CD4-positive, alpha-beta T cell treated with Interferon gamma for 1 hour (primary cell): ENCODE results near the gene TEAD2.
"Not testable (repeated sequence)": the region's sequence is repeated elsewhere in the genome, so short reads cannot be mapped to it uniquely, and the experiment has no call there.

ENCODE experiments used
- DNase-seq: peaks from one replicate; pipeline ENCODE4 v3.0.0-alpha.2; 2020

The TEAD2 gene

DNA sequence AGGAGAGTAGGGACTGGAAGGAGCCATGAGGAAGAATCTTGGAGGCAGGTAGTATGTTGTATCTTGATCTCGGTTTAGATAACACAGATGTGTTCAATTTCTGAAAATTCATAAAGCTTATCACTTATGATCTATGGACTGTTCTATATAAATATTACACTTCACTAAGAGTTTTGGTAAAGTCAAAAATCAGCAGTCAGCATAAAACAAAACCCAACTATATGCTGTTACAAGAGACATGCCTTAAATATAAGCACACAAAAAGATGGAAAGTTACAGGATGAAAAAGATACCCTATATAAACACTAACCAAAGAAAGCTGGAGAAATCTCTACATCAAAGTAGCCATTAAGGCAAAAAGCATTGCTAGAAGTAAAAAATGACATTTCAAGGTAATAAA, 21.4 kb upstream of the TEAD2 start:
- DNase-seq = no peak

DNA sequence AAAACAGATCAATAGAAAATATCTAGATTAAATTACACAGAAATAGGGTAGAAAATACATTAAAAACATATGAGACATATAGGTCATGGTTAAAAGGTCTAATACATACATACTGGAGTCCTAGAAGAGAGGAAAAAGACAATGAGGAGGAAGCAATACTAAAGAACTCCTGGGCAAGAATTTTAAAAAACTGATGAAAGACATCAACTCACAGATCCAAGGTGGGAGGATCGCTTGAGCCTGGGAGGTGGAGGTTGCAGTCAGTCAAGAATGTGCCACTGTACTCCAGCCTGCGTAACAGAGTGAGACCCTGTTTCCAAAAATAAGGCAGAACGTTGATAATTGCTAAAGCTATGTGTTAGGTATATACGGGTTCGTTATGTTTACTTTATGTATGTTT, 20.4 kb upstream of the TEAD2 start:
- DNase-seq = no peak

DNA sequence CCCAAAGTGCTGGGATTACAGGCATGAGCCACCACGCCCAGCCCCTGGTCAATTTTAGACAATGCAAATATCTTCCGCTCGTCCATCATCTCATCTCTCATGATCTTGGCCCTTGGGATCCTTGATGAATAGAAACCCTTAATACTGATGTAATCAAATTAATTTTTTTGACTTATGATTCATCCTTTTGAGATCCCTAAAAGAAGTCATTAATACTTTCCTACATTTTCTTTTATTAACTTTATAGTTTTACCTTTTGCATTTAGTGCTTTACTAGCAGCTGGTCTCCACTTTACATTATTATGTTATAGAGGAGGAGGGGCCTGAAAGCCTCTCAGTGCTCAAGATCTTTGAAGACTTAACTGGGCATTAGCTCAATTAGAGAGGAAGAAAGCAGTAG, 18.2 kb upstream of the TEAD2 start:
- DNase-seq = no peak

GRCh38 chr19:49378512-49378911, 16.3 kb upstream of the TEAD2 start:
- DNase-seq = no peak

DNA sequence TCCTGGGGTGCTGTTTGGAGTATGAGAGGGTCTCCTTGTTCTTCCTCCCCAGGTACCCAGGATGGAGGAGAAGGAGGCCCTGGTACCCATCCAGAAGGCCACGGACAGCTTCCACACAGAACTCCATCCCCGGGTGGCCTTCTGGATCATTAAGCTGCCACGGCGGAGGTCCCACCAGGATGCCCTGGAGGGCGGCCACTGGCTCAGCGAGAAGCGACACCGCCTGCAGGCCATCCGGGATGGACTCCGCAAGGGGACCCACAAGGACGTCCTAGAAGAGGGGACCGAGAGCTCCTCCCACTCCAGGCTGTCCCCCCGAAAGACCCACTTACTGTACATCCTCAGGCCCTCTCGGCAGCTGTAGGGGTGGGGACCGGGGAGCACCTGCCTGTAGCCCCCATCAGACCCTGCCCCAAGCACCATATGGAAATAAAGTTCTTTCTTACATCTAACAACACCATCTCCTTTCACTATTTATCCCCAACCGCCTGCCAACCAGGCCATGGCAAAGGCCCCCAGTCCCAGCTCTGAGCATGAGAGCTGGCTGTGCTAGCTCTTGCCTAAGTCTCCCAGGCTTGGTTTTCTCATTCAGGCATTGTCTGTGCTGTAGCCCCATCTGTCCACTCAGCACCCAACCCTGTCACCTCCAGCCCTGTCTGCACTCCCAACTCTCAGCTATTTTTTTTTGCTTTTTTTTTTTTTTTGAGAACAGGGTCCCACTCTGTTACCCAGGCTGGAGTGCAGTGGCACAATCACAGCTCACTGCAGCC, 12.6 kb upstream of the TEAD2 start:
- DNase-seq = no peak

- not testable (repeated sequence) for DNase-seq
Observed at GRCh38 chr19:49373174-49373573, 11.0 kb upstream of the TEAD2 start.

DNA sequence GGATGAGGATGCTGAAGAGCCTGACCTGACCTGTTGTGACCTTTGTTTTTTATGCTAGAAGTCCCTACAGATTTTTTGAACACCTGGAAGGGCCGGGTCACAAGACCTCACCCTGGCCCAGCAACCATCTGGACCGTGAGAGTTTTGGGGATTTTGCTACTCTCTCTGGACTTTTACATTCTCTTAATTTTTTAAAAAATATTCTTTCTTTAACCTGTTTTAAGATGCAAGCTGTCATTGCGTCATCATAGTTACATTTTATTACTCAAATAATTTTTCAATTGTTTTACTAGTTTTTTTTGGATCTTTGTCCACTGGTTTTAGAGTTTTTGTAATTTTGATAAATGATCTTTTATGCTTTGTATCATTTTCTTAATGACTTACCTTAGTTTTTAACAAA, 9.0 kb upstream of the TEAD2 start:
- DNase-seq = no peak

- DNase-seq = no peak
Observed at GRCh38 chr19:49368711-49369358, 6.6 kb upstream of the TEAD2 start.

GRCh38 chr19:49366110-49366509, 3.9 kb upstream of the TEAD2 start:
- DNase-seq = no peak

GRCh38 chr19:49364083-49364737, 2.0 kb upstream of the TEAD2 start:
- no peak for DNase-seq

DNA sequence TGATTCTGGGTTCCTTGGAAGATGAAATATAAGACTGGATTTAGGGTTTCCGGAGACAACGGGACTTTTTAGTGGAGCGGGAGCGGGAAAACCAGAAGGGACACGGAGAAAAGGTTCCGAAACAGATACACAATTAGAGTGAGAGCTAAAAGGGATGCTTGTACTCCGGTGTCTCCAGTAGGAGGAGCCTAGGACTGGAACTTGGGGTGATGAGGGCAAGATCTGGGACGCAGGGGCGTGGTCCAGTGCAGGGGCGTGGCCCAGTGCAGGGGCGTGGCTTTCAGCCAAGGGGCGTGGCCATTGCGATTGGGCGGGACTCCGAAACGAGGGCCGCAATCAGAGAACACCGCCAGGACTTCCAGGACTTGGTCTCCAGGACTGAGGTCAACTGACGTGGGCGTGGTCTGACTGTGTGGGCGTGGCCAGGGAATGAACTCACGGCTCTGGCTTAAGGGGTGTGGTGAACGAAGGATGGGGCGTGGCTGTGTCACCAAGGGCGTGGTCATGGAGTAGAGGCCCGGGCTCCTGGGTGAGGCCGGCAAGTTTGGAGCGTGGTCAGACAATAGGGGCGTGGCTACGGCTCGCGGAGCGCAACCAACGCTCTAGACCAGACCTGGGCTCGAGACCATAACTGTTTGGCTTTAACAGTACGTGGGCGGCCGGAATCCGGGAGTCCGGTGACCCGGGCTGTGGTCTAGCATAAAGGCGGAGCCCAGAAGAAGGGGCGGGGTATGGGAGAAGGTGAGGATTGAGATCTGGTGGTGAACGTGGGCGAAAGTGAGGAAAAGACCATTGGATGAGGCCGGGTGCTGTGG, 1.3 kb upstream of the TEAD2 start, which contains the start of gene DKKL1:
DKKL1 (plus strand) TSS at position 610 of the 815 bp plus-strand sequence; CDS start at position 732, 122 bp downstream.
- DNase-seq = peak; percentile 86

DNA sequence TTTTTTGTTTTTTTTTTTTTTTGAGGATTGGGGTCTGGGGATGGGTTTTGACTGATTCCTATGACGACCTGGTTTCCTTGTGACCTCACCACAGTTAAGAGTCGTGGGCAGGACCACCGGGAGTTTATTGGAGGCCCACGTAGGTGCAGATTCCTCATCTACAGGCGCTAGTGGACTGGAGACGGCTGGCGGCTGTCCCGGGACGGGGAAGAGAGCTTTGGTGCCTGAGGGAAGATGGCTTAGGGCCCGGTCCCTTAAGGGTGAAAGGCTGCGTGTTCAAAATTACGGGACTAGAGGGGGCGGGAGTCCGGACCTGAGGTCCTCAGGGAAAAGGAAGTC, 682 bp upstream of the TEAD2 start:
- DNase-seq = no peak

DNA sequence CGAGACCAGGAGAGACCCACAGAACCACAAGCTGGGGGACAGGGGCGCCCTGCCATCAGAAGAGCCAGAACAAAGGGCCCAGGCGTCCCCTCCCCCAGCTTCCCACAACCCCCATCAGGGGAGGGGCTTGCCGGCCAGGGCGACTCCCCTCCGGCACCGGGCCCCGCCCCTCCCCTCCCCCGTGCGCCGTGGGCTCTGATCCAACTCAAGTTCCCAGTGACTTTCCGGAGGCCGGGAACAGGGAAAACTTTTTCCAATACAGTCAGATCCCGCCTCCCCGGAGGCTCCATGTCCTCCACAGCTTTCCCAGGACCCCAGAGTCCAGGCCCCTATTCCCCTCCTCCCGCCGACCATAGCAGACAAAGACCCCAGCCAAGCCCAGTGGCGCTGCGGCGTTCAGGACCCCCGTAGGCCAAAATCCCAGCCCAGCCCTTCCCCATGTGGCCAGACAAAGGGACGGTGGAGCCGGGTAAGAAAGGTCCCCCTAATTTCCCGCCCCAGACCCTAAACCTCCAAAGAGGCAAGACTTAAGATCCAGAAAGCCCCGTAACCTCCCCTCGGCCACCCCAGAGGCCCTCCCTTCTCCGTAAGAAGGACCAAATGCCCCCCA, 673 bp downstream of the TEAD2 start:
- DNase-seq = peak; percentile 40

- no peak for DNase-seq
Observed at GRCh38 chr19:49359851-49360820, 2.1 kb downstream of the TEAD2 start.

GRCh38 chr19:49357186-49357585, 5.0 kb downstream of the TEAD2 start:
- DNase-seq = no peak

GRCh38 chr19:49356382-49356781, 5.8 kb downstream of the TEAD2 start:
- no peak for DNase-seq

GRCh38 chr19:49355909-49356353, 6.3 kb downstream of the TEAD2 start:
- no peak for DNase-seq

DNA sequence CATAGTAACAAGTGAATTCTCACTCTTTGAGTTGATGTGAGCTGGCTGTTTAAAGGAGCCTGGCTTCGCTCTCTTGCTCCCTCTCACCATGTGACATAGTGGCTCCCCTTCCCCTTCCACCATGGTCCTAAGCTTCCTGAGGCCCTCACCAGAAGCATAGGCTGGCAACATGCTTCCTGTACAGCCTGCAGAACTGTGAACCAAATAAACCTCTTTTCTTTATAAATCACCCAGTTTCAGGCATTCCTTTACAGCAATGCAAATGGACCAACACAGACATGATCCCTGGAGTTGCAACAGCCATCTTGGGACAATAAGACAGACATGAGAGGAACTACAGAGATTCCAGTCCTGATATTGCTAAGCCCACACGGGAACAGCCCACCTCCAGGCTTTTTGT, 12.6 kb downstream of the TEAD2 start:
- no peak for DNase-seq

- DNase-seq = no peak
Observed at GRCh38 chr19:49348305-49349189, 13.7 kb downstream of the TEAD2 start.

GRCh38 chr19:49347835-49348234, 14.4 kb downstream of the TEAD2 start:
- DNase-seq = no peak
